IPS-NIHi7 (cell line): Measurements from ENCODE around the gene NHSL2.

ENCODE experiments used
- DNase-seq: peaks from one replicate; pipeline ENCODE4 v3.0.0; 2012; ENCODE audit warnings: mixed read lengths; ENCODE audit errors: extremely low spot score

The NHSL2 gene

GRCh38 chrX:71990518-71990917, 79.9 kb downstream of the NHSL2 start:
- no peak for DNase-seq

- DNase-seq, result no peak
Measured at GRCh38 chrX:71991164-71991563, 80.5 kb downstream of the NHSL2 start.

- DNase-seq, result no peak
Measured at GRCh38 chrX:71992711-71993110, 82.1 kb downstream of the NHSL2 start.

- no peak for DNase-seq
Measured at GRCh38 chrX:71993371-71993770, 82.7 kb downstream of the NHSL2 start.

- DNase-seq, result no peak
Measured at GRCh38 chrX:71994601-71995000, 84.0 kb downstream of the NHSL2 start.

- DNase-seq, result no peak
Measured at GRCh38 chrX:71995122-71995521, 84.5 kb downstream of the NHSL2 start.

- no peak for DNase-seq
Measured at GRCh38 chrX:71996136-71996535, 85.5 kb downstream of the NHSL2 start.

- DNase-seq, result peak; percentile 44
Measured at GRCh38 chrX:71996826-71997225, 86.2 kb downstream of the NHSL2 start.

- no peak for DNase-seq
Measured at GRCh38 chrX:71997320-71997719, 86.7 kb downstream of the NHSL2 start.

- DNase-seq, result peak; percentile 31
Measured at GRCh38 chrX:71998836-71999509, 88.3 kb downstream of the NHSL2 start.

- DNase-seq, result no peak
Measured at GRCh38 chrX:71999535-71999934, 88.9 kb downstream of the NHSL2 start.

- peak; percentile 22 for DNase-seq
Measured at GRCh38 chrX:72001471-72001870, 90.8 kb downstream of the NHSL2 start.

- DNase-seq, result no peak
Measured at GRCh38 chrX:72001906-72002305, 91.3 kb downstream of the NHSL2 start.

GRCh38 chrX:72002875-72003274, 92.2 kb downstream of the NHSL2 start:
- no peak for DNase-seq

- peak; percentile 56 for DNase-seq
Measured at GRCh38 chrX:72003811-72004750, 93.4 kb downstream of the NHSL2 start.

GRCh38 chrX:72005046-72005445, 94.4 kb downstream of the NHSL2 start:
- no peak for DNase-seq

- no peak for DNase-seq
Measured at GRCh38 chrX:72006461-72006860, 95.8 kb downstream of the NHSL2 start.

GRCh38 chrX:72009731-72010130, 99.1 kb downstream of the NHSL2 start:
- no peak for DNase-seq

- DNase-seq, result no peak
Measured at GRCh38 chrX:72011734-72012133, 101.1 kb downstream of the NHSL2 start.

- DNase-seq, result no peak
Measured at GRCh38 chrX:72015383-72015782, 104.7 kb downstream of the NHSL2 start.

GRCh38 chrX:72016881-72017783, 106.5 kb downstream of the NHSL2 start:
- no peak for DNase-seq
